ENCODE results near the gene CNN2. TPM values are rescaled to one million over a fixed set of nuclear protein-coding genes. Genes with fewer than 3 reads are reported as not detected.

Gene CNN2
- total RNA-seq, 1 experiment from 2014 or later: 524 TPM

- H3K27me3 Mint-ChIP-seq (ENCODE audit: low read depth): peaks cover 7% of the 10 kb centered on the region
- no peak overlapping the region for H2BK5ac ChIP-seq (ENCODE audit: insufficient read length, low read length)
- H3K4me3 Mint-ChIP-seq: no peak overlapping the region
- no peaks in the 10 kb centered on the region for H3K79me1 ChIP-seq (ENCODE audit: insufficient read depth, low read depth, low read length, poor library complexity, severe bottlenecking)
- no peak overlapping the region for H2BK15ac ChIP-seq (ENCODE audit: low read depth, low read length)
- H4K91ac ChIP-seq (ENCODE audit: insufficient read length, low read depth, low read length): no peak overlapping the region
- no CpG with 5 or more reads among the region's 16 CpGs for WGBS (ENCODE audit: extremely low coverage, insufficient read length, low lambda C conversion rate)
- no peak overlapping the region for H3K14ac ChIP-seq (ENCODE audit: insufficient read depth, low read length)
- H2AK5ac ChIP-seq (ENCODE audit: insufficient read length, low read length): no peak overlapping the region
- DNase-seq: no peak
- H3K4me2 ChIP-seq (ENCODE audit: insufficient read depth, insufficient read length, low read length): no peak overlapping the region
- H2BK120ac ChIP-seq (ENCODE audit: low read depth, low read length, poor library complexity, severe bottlenecking): no peak overlapping the region
- no peaks in the 10 kb centered on the region for H3K9me3 Mint-ChIP-seq
- H3T11ph ChIP-seq (ENCODE audit: low read length): no peak overlapping the region
- TF ChIP-seq, protein P1, sequence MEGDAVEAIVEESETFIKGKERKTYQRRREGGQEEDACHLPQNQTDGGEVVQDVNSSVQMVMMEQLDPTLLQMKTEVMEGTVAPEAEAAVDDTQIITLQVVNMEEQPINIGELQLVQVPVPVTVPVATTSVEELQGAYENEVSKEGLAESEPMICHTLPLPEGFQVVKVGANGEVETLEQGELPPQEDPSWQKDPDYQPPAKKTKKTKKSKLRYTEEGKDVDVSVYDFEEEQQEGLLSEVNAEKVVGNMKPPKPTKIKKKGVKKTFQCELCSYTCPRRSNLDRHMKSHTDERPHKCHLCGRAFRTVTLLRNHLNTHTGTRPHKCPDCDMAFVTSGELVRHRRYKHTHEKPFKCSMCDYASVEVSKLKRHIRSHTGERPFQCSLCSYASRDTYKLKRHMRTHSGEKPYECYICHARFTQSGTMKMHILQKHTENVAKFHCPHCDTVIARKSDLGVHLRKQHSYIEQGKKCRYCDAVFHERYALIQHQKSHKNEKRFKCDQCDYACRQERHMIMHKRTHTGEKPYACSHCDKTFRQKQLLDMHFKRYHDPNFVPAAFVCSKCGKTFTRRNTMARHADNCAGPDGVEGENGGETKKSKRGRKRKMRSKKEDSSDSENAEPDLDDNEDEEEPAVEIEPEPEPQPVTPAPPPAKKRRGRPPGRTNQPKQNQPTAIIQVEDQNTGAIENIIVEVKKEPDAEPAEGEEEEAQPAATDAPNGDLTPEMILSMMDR (conservative IDR thresholded peaks at IDR 0.05): no peak
- H2BK12ac ChIP-seq (ENCODE audit: insufficient read length, low read depth, low read length): no peak overlapping the region
- no peak overlapping the region for H3K18ac ChIP-seq (ENCODE audit: insufficient read length, low read depth, low read length)
- H3K4me1 ChIP-seq (ENCODE audit: insufficient read depth, low read length): no peaks in the 10 kb centered on the region
- H3K27me3 ChIP-seq (ENCODE audit: insufficient read depth, low read length): no peaks in the 10 kb centered on the region
- H2AFZ ChIP-seq (ENCODE audit: low read length): no peak overlapping the region
- no peak overlapping the region for H2BK20ac ChIP-seq (ENCODE audit: low read depth, low read length, poor library complexity, severe bottlenecking)
- H3K27ac ChIP-seq (ENCODE audit: insufficient read length, low read depth, low read length): no peak overlapping the region
- no peaks in the 10 kb centered on the region for H3K9me3 ChIP-seq (ENCODE audit: control insufficient read depth, low read depth, low read length)
- H3K36me3 Mint-ChIP-seq (ENCODE audit: insufficient read depth in 1 of 3, low read depth in 3 of 3): peaks cover 9 to 49% (median 40%) of the 10 kb centered on the region in 3 experiments
- peaks cover 2 to 10% of the 10 kb centered on the region in 2 experiments; a peak in 2 of 4 replicates for H3K4me1 Mint-ChIP-seq
- no peak overlapping the region for H3K4ac ChIP-seq (ENCODE audit: low read depth, low read length)
- no peak overlapping the region for H4K5ac ChIP-seq (ENCODE audit: insufficient read length, low read depth, low read length)
- no peak overlapping the region for H3K56ac ChIP-seq (ENCODE audit: insufficient read length, low read depth, low read length)
- no peaks in the 10 kb centered on the region for H4K20me1 ChIP-seq (ENCODE audit: control insufficient read depth, insufficient read depth, insufficient read length)
- H3K23me2 ChIP-seq (ENCODE audit: insufficient read length, low read depth, low read length, poor library complexity, severe bottlenecking): no peaks in the 10 kb centered on the region
- H3K79me2 ChIP-seq (ENCODE audit: insufficient read depth, low read length): no peaks in the 10 kb centered on the region
- H3K9ac ChIP-seq (ENCODE audit: extremely low read depth, insufficient read length, low read length): no peak overlapping the region
- H3K27ac Mint-ChIP-seq: no peak overlapping the region
- no peak overlapping the region for H3K23ac ChIP-seq (ENCODE audit: insufficient read length, low read depth, low read length)
- H4K8ac ChIP-seq (replicated peaks; ENCODE audit: insufficient read length, low read depth, low read length): no peak overlapping the region
Measured at GRCh38 chr19:1076951-1077350, 50.5 kb downstream of the CNN2 start.

Measured in H9 (cell line).